Activated gamma-delta T cell treated with Interleukin-2 at 50 U/mL for 16 hours (primary cell): Measurements from ENCODE around the gene CCDC102A.

Source experiments
- DNase-seq: peaks from one replicate; pipeline ENCODE4 v3.0.0-alpha.2; 2020

The CCDC102A gene

GRCh38 chr16:57535680-57536305 is 578 bp downstream of the CCDC102A start:
- DNase-seq, result peak; percentile 92

- DNase-seq, result no peak
Observed at GRCh38 chr16:57534881-57535658, 1.3 kb downstream of the CCDC102A start.

GRCh38 chr16:57534337-57534880 is 2.0 kb downstream of the CCDC102A start:
- no peak for DNase-seq

- no peak for DNase-seq
Observed at GRCh38 chr16:57533431-57534336, 2.7 kb downstream of the CCDC102A start.

- no peak for DNase-seq
Observed at GRCh38 chr16:57532266-57532625, 4.1 kb downstream of the CCDC102A start.

- DNase-seq, result no peak
Observed at GRCh38 chr16:57531635-57532265, 4.6 kb downstream of the CCDC102A start.

GRCh38 chr16:57531253-57531575 is 5.2 kb downstream of the CCDC102A start:
- DNase-seq, result no peak

GRCh38 chr16:57530522-57531252 is 5.7 kb downstream of the CCDC102A start:
- DNase-seq, result no peak

GRCh38 chr16:57530104-57530521 is 6.3 kb downstream of the CCDC102A start:
- peak; percentile 78 for DNase-seq

GRCh38 chr16:57529391-57530103 is 6.8 kb downstream of the CCDC102A start:
- DNase-seq, result no peak

- no peak for DNase-seq
Observed at GRCh38 chr16:57528499-57529390, 7.6 kb downstream of the CCDC102A start.

- DNase-seq, result no peak
Observed at GRCh38 chr16:57527610-57528360, 8.6 kb downstream of the CCDC102A start.

- DNase-seq, result no peak
Observed at GRCh38 chr16:57527027-57527426, 9.3 kb downstream of the CCDC102A start.

GRCh38 chr16:57526498-57526897 is 9.9 kb downstream of the CCDC102A start:
- DNase-seq, result no peak

- DNase-seq, result no peak
Observed at GRCh38 chr16:57525761-57526160, 10.6 kb downstream of the CCDC102A start.

- DNase-seq, result no peak
Observed at GRCh38 chr16:57522960-57523359, 13.4 kb downstream of the CCDC102A start.

- peak; percentile 83 for DNase-seq
Observed at GRCh38 chr16:57519796-57520360, 16.5 kb downstream of the CCDC102A start.

- no peak for DNase-seq
Observed at GRCh38 chr16:57518922-57519321, 17.4 kb downstream of the CCDC102A start.

- no peak for DNase-seq
Observed at GRCh38 chr16:57518520-57518919, 17.9 kb downstream of the CCDC102A start.
